A549 (cell line): ENCODE measurements around the gene RANBP17. TPM values are rescaled to one million over a fixed set of nuclear protein-coding genes. Genes with fewer than 3 reads are reported as not detected.
A peak's percentile ranks its signal among the peaks of the same experiment; 100 is the strongest.

Source experiments
- ATAC-seq, 2 experiments: fragments of 200-7000 bp in 1 of 2; fragments of >200 bp in 1 of 2; cut with Nextera tagmentation in 1 of 2; cut with Tn5 transposase in 1 of 2; 3 replicates each; pipeline versions ENCODE4 v1.8.0 to v1.9.1; 2018 to 2020; ENCODE audit warnings: mild to moderate bottlenecking in 1 of 2, moderate library complexity in 1 of 2
- CTCF ChIA-PET: fragments of 300-600 bp; sonication (Branson Sonifier 250); formaldehyde crosslinking; extraction: SDS; loops from one replicate; lab custom pipeline; 2021; ENCODE audit warnings: antibody characterized with exemption, inconsistent platforms; lab: Yijun Ruan, JAX
- POLR2A ChIA-PET: fragments of 350-600 bp; formaldehyde crosslinking; extraction: SDS; loops from one replicate; lab custom pipeline; 2021; ENCODE audit warnings: antibody characterized with exemption, inconsistent platforms; lab: Yijun Ruan, JAX
- DNase-seq, 2 experiments: peaks; one replicate each; pipeline versions ENCODE4 v3.0.0 to v3.0.0-alpha.2; 2011 to 2016; ENCODE audit warnings: low read depth in 1 of 2, low spot score in 1 of 2
- FAIRE-seq: peaks from 2 replicates; lab custom pipeline; 2011; peaks lifted over from hg19 to GRCh38; lab: Jason Lieb, UNC
- H3K27ac ChIP-seq, 2 experiments: fragments of >200 bp; sonication (Bioruptor Twin); formaldehyde crosslinking; 3 replicates each; pipeline ENCODE4 v1.5.1; 2016 to 2017
- H3K4me1 ChIP-seq: fragments of >200 bp; sonication (Bioruptor Twin); formaldehyde crosslinking; 3 replicates; pipeline ENCODE4 v1.6.1; 2016
- H3K4me2 ChIP-seq: fragments of >200 bp; sonication (Bioruptor Twin); formaldehyde crosslinking; 3 replicates; pipeline ENCODE4 v1.6.1; 2016
- H3K4me3 ChIP-seq: fragments of >200 bp; sonication (Bioruptor Twin); formaldehyde crosslinking; 3 replicates; pipeline ENCODE4 v1.5.1; 2016
- H3K9me3 ChIP-seq: fragments of >200 bp; sonication (Bioruptor Twin); formaldehyde crosslinking; 3 replicates; pipeline ENCODE4 v1.6.1; 2016
- CBX2 ChIP-seq: fragments of 200-600 bp; sonication (generic); IDR thresholded peaks from 2 replicates; pipeline ENCODE4 v1.6.1; 2016; ENCODE audit warnings: low read depth, mild to moderate bottlenecking, borderline replicate concordance
- CBX8 ChIP-seq: fragments of 200-600 bp; sonication (generic); IDR thresholded peaks from 2 replicates; pipeline ENCODE4 v1.6.1; 2016
- CEBPB ChIP-seq, 2 experiments: fragments of >200 bp in 1 of 2; sonication (Bioruptor Twin) in 1 of 2; formaldehyde crosslinking in 1 of 2; IDR thresholded peaks; 2 replicates each; pipeline ENCODE4 v1.6.1; 2012 to 2016
- CHD2 ChIP-seq: fragments of 150-350 bp; IDR thresholded peaks from 2 replicates; pipeline ENCODE4 v1.6.1; 2014; ENCODE audit warnings: low read length; ENCODE audit not compliant: partially characterized antibody
- EHF ChIP-seq: fragments of 250-450 bp; sonication (Bioruptor Pico); IDR thresholded peaks from 2 replicates; pipeline ENCODE4 v1.5.0; 2020; ENCODE audit warnings: mild to moderate bottlenecking
- EP300 ChIP-seq, 2 experiments: fragments of >200 bp; sonication (Bioruptor Twin); formaldehyde crosslinking; IDR thresholded peaks; 2 replicates in 1 of 2; 3 replicates in 1 of 2; pipeline ENCODE4 v1.6.1; 2016 to 2017
- ESRRA ChIP-seq: fragments of 150-350 bp; IDR thresholded peaks from 2 replicates; pipeline ENCODE4 v1.6.1; 2014; ENCODE audit warnings: mild to moderate bottlenecking, low read length, borderline replicate concordance
- FOXS1 ChIP-seq: fragments of 250-450 bp; sonication (Bioruptor Pico); IDR thresholded peaks from 2 replicates; pipeline ENCODE4 v1.5.0; 2020; ENCODE audit warnings: mild to moderate bottlenecking, moderate library complexity
- GATA3 ChIP-seq: IDR thresholded peaks from 2 replicates; pipeline ENCODE4 v1.6.1; 2012; ENCODE audit warnings: borderline replicate concordance
- HDAC2 ChIP-seq: fragments of 200-600 bp; sonication (generic); IDR thresholded peaks from 2 replicates; pipeline ENCODE4 v1.6.1; 2016
- JUN ChIP-seq, 2 experiments: fragments of >200 bp; sonication (Bioruptor Twin); formaldehyde crosslinking; IDR thresholded peaks; 2 replicates in 1 of 2; 3 replicates in 1 of 2; pipeline ENCODE4 v1.6.1; 2016 to 2017
- MAFK ChIP-seq: fragments of 450-650 bp; IDR thresholded peaks from 2 replicates; pipeline ENCODE4 v1.6.1; 2014; ENCODE audit not compliant: partially characterized antibody
- MAZ ChIP-seq: fragments of 150-350 bp; IDR thresholded peaks from 2 replicates; pipeline ENCODE4 v1.6.1; 2014; ENCODE audit warnings: antibody characterized with exemption, low read depth, low read length, borderline replicate concordance
- POLR2A ChIP-seq: IDR thresholded peaks from 2 replicates; pipeline ENCODE4 v1.6.1; 2012; ENCODE audit warnings: mild to moderate bottlenecking, low read length
- RARB ChIP-seq: fragments of 250-450 bp; sonication (Bioruptor Pico); IDR thresholded peaks from 2 replicates; pipeline ENCODE4 v1.8.0; 2021; ENCODE audit warnings: mild to moderate bottlenecking, moderate library complexity
- RCOR1 ChIP-seq: fragments of 150-350 bp; IDR thresholded peaks from 2 replicates; pipeline ENCODE4 v1.6.1; 2014; ENCODE audit warnings: antibody characterized with exemption, low read length, low read depth
- TP53 ChIP-seq: fragments of 250-450 bp; sonication (Bioruptor Pico); IDR thresholded peaks from 2 replicates; pipeline ENCODE4 v1.5.0; 2021; ENCODE audit warnings: mild to moderate bottlenecking, moderate library complexity
- ZNF302 ChIP-seq: fragments of 250-450 bp; sonication (Bioruptor Pico); IDR thresholded peaks from 2 replicates; pipeline ENCODE4 v1.9.0; 2021; ENCODE audit warnings: inconsistent platforms, mild to moderate bottlenecking, moderate library complexity
- WGBS: methylation state at CpG from one replicate; pipeline ENCODE4 v1.1.6; 2017; ENCODE audit errors: missing lambda C conversion rate; 5-methylcytosine and 5-hydroxymethylcytosine counted together
- polyA plus RNA-seq, 4 experiments: library from polyadenylated mRNA; depleted of rRNA in 3 of 4; stranded (reverse); fragments of >200 nt; fragmentation: RNase III in 1 of 4; extraction: RNeasy Plus Mini Kit Qiagen cat#74134 plus additional on column Dnase treatment in 1 of 4; gene quantifications; 2 replicates in 3 of 4; 3 replicates in 1 of 4; pipeline ENCODE4 v1.2.3, GENCODE V29; 2011 to 2017
- TF ChIP-seq, protein P1 (sequence below): fragments of >200 bp; sonication (Bioruptor Twin); formaldehyde crosslinking; IDR thresholded peaks from 3 replicates; pipeline ENCODE4 v1.5.1; 2016
- TF ChIP-seq, protein P2 (sequence below): IDR thresholded peaks from 2 replicates; pipeline ENCODE4 v1.6.1; 2012
- TF ChIP-seq, protein P3 (sequence below): fragments of 200-600 bp; sonication (generic); IDR thresholded peaks from 2 replicates; pipeline ENCODE4 v1.6.1; 2016; ENCODE audit warnings: antibody characterized with exemption, mild to moderate bottlenecking, moderate library complexity
- TF ChIP-seq, protein P4 (sequence below): fragments of 250-450 bp; sonication (Bioruptor Pico); IDR thresholded peaks from 2 replicates; pipeline ENCODE4 v1.5.0; 2021; ENCODE audit warnings: mild to moderate bottlenecking, moderate library complexity, borderline replicate concordance
- TF ChIP-seq, protein P5 (sequence below): IDR thresholded peaks from 2 replicates; pipeline ENCODE4 v1.6.1; 2012
- TF ChIP-seq, protein P6 (sequence below): fragments of >200 bp; sonication (Bioruptor Twin); formaldehyde crosslinking; IDR thresholded peaks from 3 replicates; pipeline ENCODE4 v1.6.1; 2016

Gene RANBP17
- polyA plus RNA-seq, 2 of the 4 experiments (the other 2 are of a cell fraction) = 3.4 to 9.2 TPM

DNA sequence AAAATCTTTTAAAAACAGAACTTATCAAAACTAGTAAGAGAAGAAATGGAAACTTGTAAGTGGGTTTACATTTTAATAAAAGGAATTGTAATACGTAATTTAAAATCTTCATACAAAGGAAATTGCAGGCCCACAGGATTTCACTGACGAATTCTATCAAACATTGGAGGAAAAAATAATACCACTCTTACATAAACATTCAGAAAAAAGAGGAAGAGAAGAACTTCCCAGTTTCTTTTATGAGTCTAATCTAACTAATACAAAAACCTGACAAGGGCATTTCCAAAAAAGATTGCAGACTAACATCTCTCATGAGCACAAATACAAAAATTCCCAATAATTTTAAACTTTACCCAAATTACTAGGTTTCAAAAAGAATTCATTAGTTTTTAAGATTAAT lies 149.0 kb downstream of the RANBP17 start:
- Histone ChIP-seq H3K4me1 (no peaks in the 10 kb centered on the region), H3K9me3 (no peaks in the 10 kb centered on the region), H3K4me3 (no peak overlapping the region), H3K4me2 (no peak overlapping the region), H3K27ac (no peak overlapping the region)
- TF ChIP-seq, protein P1, sequence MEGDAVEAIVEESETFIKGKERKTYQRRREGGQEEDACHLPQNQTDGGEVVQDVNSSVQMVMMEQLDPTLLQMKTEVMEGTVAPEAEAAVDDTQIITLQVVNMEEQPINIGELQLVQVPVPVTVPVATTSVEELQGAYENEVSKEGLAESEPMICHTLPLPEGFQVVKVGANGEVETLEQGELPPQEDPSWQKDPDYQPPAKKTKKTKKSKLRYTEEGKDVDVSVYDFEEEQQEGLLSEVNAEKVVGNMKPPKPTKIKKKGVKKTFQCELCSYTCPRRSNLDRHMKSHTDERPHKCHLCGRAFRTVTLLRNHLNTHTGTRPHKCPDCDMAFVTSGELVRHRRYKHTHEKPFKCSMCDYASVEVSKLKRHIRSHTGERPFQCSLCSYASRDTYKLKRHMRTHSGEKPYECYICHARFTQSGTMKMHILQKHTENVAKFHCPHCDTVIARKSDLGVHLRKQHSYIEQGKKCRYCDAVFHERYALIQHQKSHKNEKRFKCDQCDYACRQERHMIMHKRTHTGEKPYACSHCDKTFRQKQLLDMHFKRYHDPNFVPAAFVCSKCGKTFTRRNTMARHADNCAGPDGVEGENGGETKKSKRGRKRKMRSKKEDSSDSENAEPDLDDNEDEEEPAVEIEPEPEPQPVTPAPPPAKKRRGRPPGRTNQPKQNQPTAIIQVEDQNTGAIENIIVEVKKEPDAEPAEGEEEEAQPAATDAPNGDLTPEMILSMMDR = no peak
- TF ChIP-seq ESRRA (no peak), CEBPB (IDR thresholded peaks at IDR 0.05) (no peak), HDAC2 (no peak), POLR2A (no peak), RCOR1 (no peak), CBX8 (no peak), EP300 (IDR thresholded peaks at IDR 0.05) (no peak), FOXS1 (CRISPR knock-in tag) (no peak), RARB (no peak), CBX2 (no peak), GATA3 (no peak)
- ATAC-seq (no peak), FAIRE-seq (no peak), DNase-seq (no peak)
- ChIA-PET POLR2A (no interaction called here), CTCF (no interaction called here)
- WGBS = 87% methylated on average over 2 of the region's 2 CpGs

DNA sequence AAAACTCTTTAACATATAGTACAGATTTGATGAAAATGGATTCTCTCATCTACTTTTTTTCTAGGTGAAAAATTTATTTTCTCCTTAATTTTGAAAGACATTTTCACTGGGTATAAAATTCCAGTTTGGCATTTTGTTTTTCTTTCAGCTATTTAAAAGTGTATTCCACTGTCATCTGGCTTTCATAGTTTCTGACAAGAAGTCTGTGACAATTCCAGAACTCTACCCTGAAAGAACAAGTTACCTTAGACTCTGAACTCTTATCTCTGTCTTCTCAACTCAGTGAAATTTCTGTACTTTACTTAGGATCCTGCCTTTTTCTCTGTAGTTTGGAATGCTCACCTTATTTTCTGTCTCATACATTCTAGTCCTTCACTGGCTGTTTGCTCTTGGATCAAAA lies 161.7 kb downstream of the RANBP17 start:
- CTCF ChIA-PET = no interaction called here
- DNase-seq = peak in 1 of 2 experiments; percentile 10
- FAIRE-seq = no peak
- ATAC-seq = no peak
- Histone ChIP-seq H3K4me1 (no peaks in the 10 kb centered on the region), H3K27ac (no peak overlapping the region), H3K4me3 (no peak overlapping the region), H3K9me3 (peaks cover 29% of the 10 kb centered on the region; the same call in 2 of the 3 replicates), H3K4me2 (no peak overlapping the region)
- TF ChIP-seq HDAC2 (no peak), RCOR1 (no peak), CHD2 (no peak), JUN (IDR thresholded peaks at IDR 0.05) (no peak), EHF (CRISPR knock-in tag) (no peak), MAFK (no peak), ZNF302 (CRISPR knock-in tag) (no peak), MAZ (no peak), TP53 (CRISPR knock-in tag) (no peak), CBX8 (no peak)
- TF ChIP-seq, protein P2, sequence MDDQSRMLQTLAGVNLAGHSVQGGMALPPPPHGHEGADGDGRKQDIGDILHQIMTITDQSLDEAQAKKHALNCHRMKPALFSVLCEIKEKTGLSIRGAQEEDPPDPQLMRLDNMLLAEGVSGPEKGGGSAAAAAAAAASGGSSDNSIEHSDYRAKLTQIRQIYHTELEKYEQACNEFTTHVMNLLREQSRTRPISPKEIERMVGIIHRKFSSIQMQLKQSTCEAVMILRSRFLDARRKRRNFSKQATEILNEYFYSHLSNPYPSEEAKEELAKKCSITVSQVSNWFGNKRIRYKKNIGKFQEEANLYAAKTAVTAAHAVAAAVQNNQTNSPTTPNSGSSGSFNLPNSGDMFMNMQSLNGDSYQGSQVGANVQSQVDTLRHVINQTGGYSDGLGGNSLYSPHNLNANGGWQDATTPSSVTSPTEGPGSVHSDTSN = no peak
- TF ChIP-seq, protein P3, sequence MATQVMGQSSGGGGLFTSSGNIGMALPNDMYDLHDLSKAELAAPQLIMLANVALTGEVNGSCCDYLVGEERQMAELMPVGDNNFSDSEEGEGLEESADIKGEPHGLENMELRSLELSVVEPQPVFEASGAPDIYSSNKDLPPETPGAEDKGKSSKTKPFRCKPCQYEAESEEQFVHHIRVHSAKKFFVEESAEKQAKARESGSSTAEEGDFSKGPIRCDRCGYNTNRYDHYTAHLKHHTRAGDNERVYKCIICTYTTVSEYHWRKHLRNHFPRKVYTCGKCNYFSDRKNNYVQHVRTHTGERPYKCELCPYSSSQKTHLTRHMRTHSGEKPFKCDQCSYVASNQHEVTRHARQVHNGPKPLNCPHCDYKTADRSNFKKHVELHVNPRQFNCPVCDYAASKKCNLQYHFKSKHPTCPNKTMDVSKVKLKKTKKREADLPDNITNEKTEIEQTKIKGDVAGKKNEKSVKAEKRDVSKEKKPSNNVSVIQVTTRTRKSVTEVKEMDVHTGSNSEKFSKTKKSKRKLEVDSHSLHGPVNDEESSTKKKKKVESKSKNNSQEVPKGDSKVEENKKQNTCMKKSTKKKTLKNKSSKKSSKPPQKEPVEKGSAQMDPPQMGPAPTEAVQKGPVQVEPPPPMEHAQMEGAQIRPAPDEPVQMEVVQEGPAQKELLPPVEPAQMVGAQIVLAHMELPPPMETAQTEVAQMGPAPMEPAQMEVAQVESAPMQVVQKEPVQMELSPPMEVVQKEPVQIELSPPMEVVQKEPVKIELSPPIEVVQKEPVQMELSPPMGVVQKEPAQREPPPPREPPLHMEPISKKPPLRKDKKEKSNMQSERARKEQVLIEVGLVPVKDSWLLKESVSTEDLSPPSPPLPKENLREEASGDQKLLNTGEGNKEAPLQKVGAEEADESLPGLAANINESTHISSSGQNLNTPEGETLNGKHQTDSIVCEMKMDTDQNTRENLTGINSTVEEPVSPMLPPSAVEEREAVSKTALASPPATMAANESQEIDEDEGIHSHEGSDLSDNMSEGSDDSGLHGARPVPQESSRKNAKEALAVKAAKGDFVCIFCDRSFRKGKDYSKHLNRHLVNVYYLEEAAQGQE = no peak
- TF ChIP-seq, protein P4, sequence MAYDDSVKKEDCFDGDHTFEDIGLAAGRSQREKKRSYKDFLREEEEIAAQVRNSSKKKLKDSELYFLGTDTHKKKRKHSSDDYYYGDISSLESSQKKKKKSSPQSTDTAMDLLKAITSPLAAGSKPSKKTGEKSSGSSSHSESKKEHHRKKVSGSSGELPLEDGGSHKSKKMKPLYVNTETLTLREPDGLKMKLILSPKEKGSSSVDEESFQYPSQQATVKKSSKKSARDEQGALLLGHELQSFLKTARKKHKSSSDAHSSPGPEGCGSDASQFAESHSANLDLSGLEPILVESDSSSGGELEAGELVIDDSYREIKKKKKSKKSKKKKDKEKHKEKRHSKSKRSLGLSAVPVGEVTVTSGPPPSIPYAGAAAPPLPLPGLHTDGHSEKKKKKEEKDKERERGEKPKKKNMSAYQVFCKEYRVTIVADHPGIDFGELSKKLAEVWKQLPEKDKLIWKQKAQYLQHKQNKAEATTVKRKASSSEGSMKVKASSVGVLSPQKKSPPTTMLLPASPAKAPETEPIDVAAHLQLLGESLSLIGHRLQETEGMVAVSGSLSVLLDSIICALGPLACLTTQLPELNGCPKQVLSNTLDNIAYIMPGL (CRISPR knock-in tag) = no peak
- TF ChIP-seq, protein P5, sequence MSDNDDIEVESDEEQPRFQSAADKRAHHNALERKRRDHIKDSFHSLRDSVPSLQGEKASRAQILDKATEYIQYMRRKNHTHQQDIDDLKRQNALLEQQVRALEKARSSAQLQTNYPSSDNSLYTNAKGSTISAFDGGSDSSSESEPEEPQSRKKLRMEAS = no peak
- TF ChIP-seq, protein P6, sequence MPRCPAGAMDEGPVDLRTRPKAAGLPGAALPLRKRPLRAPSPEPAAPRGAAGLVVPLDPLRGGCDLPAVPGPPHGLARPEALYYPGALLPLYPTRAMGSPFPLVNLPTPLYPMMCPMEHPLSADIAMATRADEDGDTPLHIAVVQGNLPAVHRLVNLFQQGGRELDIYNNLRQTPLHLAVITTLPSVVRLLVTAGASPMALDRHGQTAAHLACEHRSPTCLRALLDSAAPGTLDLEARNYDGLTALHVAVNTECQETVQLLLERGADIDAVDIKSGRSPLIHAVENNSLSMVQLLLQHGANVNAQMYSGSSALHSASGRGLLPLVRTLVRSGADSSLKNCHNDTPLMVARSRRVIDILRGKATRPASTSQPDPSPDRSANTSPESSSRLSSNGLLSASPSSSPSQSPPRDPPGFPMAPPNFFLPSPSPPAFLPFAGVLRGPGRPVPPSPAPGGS = no peak
- POLR2A ChIA-PET = no interaction called here
